Breast epithelium (tissue), 4 donors: Measurements from ENCODE around the gene CLDN4. TPM values are rescaled to one million over a fixed set of nuclear protein-coding genes. Genes with fewer than 3 reads are reported as not detected.

ENCODE experiments used
- DNase-seq, 2 donors: peaks; one replicate each; pipeline ENCODE4 v3.0.0-alpha.2; 2019; ENCODE audit warnings: low spot score in 2 of 2
- H3K27ac ChIP-seq, 2 donors: fragments of 200-600 bp; sonication (generic) in 1 of 2; one replicate each; pipeline ENCODE4 v1.5.1; 2016 to 2019; ENCODE audit warnings: mild to moderate bottlenecking in 1 of 2
- H3K27me3 ChIP-seq, 2 donors: fragments of 200-600 bp; sonication (generic) in 1 of 2; one replicate each; pipeline versions ENCODE4 v1.5.1 to v1.6.0; 2017 to 2019; ENCODE audit warnings: control low read depth in 1 of 2, mild to moderate bottlenecking in 1 of 2
- H3K36me3 ChIP-seq: fragments of 200-600 bp; one replicate; pipeline ENCODE4 v1.5.1; 2019
- H3K4me1 ChIP-seq, 2 donors: fragments of 200-600 bp; sonication (generic); one replicate each; pipeline ENCODE4 v1.5.1; 2016 to 2019; ENCODE audit warnings: control low read depth in 1 of 2
- H3K4me3 ChIP-seq, 3 donors: fragments of 200-600 bp; sonication (generic); 1 replicate in 2 of 3; 2 replicates in 1 of 3; pipeline ENCODE4 v1.5.1; 2016 to 2019; ENCODE audit warnings: mild to moderate bottlenecking in 3 of 3, moderate library complexity in 2 of 3
- H3K9me3 ChIP-seq, 2 donors: fragments of 200-600 bp; sonication (generic) in 1 of 2; one replicate each; pipeline ENCODE4 v1.5.1; 2016 to 2019; ENCODE audit warnings: control low read depth in 1 of 2
- POLR2A ChIP-seq: fragments of 450-650 bp; IDR thresholded peaks from one replicate; pipeline ENCODE4 v1.6.1; 2016; ENCODE audit warnings: antibody characterized with exemption, mild to moderate bottlenecking, moderate library complexity
- POLR2AphosphoS5 ChIP-seq, 3 donors: sonication (generic); formaldehyde crosslinking; IDR thresholded peaks; one replicate each; pipeline ENCODE4 v1.6.1; 2017; ENCODE audit warnings: antibody characterized with exemption in 3 of 3
- intact Hi-C: fragments of 100-400 bp; cut with DNase I; formaldehyde crosslinking; loops from one replicate; pipeline ENCODE4 v1.15.1; 2023; ENCODE audit warnings: low total_unique reads
- total RNA-seq, 3 donors: library from RNA; depleted of rRNA; stranded (reverse); fragments of >200 nt; gene quantifications; one replicate each; pipeline ENCODE4 v1.1.0, GENCODE V29; 2016
- TF ChIP-seq, protein P1 (sequence below), 3 donors: fragments of 450-650 bp; IDR thresholded peaks; one replicate each; pipeline ENCODE4 v1.5.1; 2016 to 2017; ENCODE audit warnings: antibody characterized with exemption in 3 of 3, mild to moderate bottlenecking in 3 of 3, moderate library complexity in 3 of 3

Gene CLDN4
- total RNA-seq, 3 donors from 2014 or later, result 3.8 to 379 (median 143) TPM

DNA sequence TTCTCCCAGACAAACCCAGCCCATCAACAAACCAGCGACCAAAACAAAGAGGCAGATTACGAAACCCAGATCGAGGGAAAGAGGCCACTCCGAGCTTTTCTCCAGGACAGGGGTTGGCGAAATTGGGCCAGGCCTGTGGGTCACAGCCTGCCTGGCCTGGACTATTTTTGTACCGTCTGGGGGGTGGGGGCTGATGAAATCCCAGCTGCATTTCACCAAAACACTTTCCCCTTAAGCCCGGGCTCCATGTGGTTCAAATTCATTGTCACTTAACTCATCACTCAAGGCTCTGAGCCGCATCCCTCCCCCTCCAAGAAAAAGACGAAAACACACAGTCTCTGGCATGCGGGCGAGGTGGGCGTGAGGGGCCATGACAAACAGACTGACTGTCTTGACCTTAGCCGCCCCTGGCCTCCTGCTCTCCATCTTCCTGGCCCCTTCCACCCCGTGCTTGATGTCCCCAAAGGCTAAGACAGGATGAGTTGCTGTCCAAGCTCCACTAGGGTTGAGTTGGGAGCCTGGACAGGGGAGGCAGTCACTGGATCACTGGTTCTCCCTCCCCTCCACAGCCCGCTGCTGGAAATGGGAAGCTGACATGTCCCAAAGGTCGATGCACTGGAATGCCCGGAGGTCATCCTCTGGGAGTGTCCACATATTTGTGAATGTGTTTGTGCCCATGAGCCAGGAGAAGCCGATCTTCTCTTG, 49.3 kb downstream of the CLDN4 start:
- Histone ChIP-seq H3K4me1 (peaks cover 15% of the 10 kb centered on the region in 2 donors), H3K27me3 (no peaks in the 10 kb centered on the region), H3K9me3 (no peaks in the 10 kb centered on the region), H3K27ac (peak overlapping the region; percentile 66 to 82), H3K36me3 (no peaks in the 10 kb centered on the region), H3K4me3 (peak overlapping the region in 1 of 3 donors; percentile 43)
- DNase-seq, result peak in 1 of 2 donors; percentile 50
- TF ChIP-seq, protein P1, sequence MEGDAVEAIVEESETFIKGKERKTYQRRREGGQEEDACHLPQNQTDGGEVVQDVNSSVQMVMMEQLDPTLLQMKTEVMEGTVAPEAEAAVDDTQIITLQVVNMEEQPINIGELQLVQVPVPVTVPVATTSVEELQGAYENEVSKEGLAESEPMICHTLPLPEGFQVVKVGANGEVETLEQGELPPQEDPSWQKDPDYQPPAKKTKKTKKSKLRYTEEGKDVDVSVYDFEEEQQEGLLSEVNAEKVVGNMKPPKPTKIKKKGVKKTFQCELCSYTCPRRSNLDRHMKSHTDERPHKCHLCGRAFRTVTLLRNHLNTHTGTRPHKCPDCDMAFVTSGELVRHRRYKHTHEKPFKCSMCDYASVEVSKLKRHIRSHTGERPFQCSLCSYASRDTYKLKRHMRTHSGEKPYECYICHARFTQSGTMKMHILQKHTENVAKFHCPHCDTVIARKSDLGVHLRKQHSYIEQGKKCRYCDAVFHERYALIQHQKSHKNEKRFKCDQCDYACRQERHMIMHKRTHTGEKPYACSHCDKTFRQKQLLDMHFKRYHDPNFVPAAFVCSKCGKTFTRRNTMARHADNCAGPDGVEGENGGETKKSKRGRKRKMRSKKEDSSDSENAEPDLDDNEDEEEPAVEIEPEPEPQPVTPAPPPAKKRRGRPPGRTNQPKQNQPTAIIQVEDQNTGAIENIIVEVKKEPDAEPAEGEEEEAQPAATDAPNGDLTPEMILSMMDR (IDR thresholded peaks at IDR 0.05), result no peak
- TF ChIP-seq POLR2AphosphoS5 (IDR thresholded peaks at IDR 0.05), result peak in 2 of 3 donors; percentile 48 to 69
- intact Hi-C loops, result no loop called here

DNA sequence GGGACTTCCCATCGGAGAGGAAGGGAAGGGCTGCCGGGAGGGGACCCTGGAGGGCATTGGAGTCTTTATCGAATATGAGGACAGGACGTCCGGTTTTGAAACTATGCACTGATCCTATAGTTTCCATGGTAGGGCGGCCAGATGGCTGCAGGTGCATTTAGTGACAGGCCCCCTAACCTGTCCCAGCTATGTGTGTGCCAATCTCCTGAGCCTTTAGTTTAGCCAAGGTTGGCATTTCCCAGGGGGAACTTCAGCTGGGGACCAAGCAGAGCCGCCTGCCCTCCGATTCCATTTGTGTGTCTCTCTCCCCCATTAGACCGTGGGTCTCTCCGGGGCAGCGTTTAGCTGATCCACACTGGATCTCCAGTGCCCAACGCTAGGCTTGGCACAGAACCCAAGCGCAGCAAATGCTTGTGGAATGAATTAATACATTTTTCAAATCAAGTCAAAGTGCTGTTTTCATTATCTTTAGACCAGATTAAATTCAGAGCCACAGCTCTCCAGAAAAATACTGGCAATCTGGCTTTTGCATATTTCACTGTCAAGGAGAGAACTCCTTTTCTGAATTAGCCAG, 50.0 kb downstream of the CLDN4 start:
- TF ChIP-seq POLR2A, result no peak
- TF ChIP-seq, protein P1 (IDR thresholded peaks at IDR 0.05), result no peak
- TF ChIP-seq POLR2AphosphoS5 (IDR thresholded peaks at IDR 0.05), result no peak
- Histone ChIP-seq H3K4me1 (peaks cover 15% of the 10 kb centered on the region in 2 donors), H3K36me3 (no peaks in the 10 kb centered on the region), H3K9me3 (no peaks in the 10 kb centered on the region), H3K27ac (peak overlapping the region; percentile 45 to 82), H3K4me3 (peak overlapping the region in 1 of 3 donors; percentile 43), H3K27me3 (no peaks in the 10 kb centered on the region)
- intact Hi-C loops, result no loop called here
- DNase-seq, result no peak

DNA sequence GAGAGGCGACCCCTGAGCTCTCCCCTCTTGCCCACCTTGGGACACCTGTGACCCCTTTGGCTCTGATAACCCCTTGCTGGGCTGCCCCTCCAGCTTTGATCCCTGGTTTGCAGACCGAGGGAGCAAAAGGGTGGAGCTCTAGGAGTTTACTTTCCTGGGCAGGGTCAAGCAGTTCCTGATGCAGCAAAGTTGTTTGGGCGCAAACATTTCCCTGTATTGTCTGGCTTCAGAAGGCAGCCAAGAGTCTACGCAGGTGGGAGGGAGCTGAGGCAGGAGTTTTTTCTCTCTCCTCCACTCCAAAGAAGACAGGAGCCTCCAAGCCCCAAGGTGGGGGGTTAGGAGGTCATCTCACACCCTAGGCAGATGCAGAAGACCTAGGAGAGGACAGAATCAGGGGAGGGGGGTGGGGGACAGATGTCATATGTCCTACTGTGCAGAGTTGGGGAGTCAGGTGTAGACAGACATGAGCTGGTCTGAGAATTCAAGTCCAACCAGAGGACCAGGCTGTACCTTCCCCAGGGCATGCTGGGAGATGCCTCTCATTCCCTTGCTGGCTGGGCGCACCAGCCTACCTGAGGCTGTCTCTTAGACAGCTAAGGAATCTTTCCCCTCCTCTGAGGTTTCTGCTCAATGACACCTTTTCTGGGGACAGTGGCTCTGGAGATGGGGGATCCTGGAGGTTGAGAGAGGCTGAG, 50.7 kb downstream of the CLDN4 start:
- TF ChIP-seq POLR2AphosphoS5 (IDR thresholded peaks at IDR 0.05) (no peak), POLR2A (no peak)
- TF ChIP-seq, protein P1 (IDR thresholded peaks at IDR 0.05), result no peak
- H3K27ac ChIP-seq, result peak overlapping the region; percentile 45 to 82
- H3K9me3 ChIP-seq, result no peaks in the 10 kb centered on the region
- no peaks in the 10 kb centered on the region for H3K36me3 ChIP-seq
- intact Hi-C loops, result no loop called here
- no peak for DNase-seq
- H3K27me3 ChIP-seq, result no peaks in the 10 kb centered on the region
- H3K4me1 ChIP-seq, result peaks cover 15 to 19% of the 10 kb centered on the region in 2 donors
- H3K4me3 ChIP-seq, result no peak overlapping the region

DNA sequence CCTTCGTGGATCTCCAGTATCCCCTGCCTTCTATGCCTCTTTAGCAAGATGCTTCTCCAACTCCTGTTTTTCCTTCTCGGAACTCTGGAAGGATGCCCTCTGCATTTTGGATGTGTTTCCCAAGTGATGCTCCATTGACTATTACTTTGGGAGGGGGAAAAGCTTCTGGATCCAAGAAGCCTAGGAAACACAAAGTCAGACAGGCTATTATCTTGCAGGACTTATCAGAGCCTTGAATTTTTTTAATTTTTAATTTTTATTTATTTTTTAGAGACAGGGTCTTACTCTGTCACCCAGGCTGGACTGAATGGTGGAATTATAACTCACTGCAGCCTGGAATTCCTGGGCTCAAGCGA, 51.2 kb downstream of the CLDN4 start:
- Histone ChIP-seq H3K4me1 (peaks cover 19 to 23% of the 10 kb centered on the region in 2 donors), H3K27ac (peak overlapping the region; percentile 45 to 62), H3K27me3 (no peaks in the 10 kb centered on the region), H3K36me3 (no peaks in the 10 kb centered on the region), H3K4me3 (no peak overlapping the region), H3K9me3 (no peaks in the 10 kb centered on the region)
- TF ChIP-seq, protein P1 (IDR thresholded peaks at IDR 0.05), result no peak
- TF ChIP-seq POLR2A (no peak), POLR2AphosphoS5 (IDR thresholded peaks at IDR 0.05) (no peak)
- intact Hi-C loops, result no loop called here
- DNase-seq, result no peak

Other genes starting within 250 kb of the CLDN4 start
- gene MLXIPL, start 206.5 kb upstream of the CLDN4 start, total RNA-seq, result 100 to 1,000 TPM in 1 of 3 donors, 10 to 100 TPM in 2; 10.4 to 109 (median 21.3) TPM
- 1 to 10 TPM; 3.5 to 5.9 (median 3.8) TPM for gene VPS37D, start 163.2 kb upstream of the CLDN4 start, total RNA-seq
- gene DNAJC30, start 147.5 kb upstream of the CLDN4 start, total RNA-seq, result 1 to 10 TPM; 2.9 to 6.9 (median 4.6) TPM
- 10 to 100 TPM; 39.5 to 49.8 (median 41.0) TPM for gene BUD23, start 147.4 kb upstream of the CLDN4 start, total RNA-seq
- 1 to 10 TPM; 5.9 to 9.5 (median 8.5) TPM for gene STX1A, start 111.3 kb upstream of the CLDN4 start, total RNA-seq
- gene ABHD11, start 92.2 kb upstream of the CLDN4 start, total RNA-seq, result 10 to 100 TPM; 10.9 to 57.8 (median 36.4) TPM
- 100 to 1,000 TPM in 1 of 3 donors, 10 to 100 TPM in 1, not detected in 1; 81.6 to 137 TPM for gene CLDN3, start 60.7 kb upstream of the CLDN4 start, total RNA-seq
- gene METTL27, start 11.5 kb downstream of the CLDN4 start, total RNA-seq, result 10 to 100 TPM in 1 of 3 donors, 1 to 10 TPM in 2; 1.6 to 10.6 (median 7.0) TPM
- gene TMEM270, start 30.2 kb downstream of the CLDN4 start, total RNA-seq, result not detected
- gene ELN, start 197.2 kb downstream of the CLDN4 start, total RNA-seq, result 100 to 1,000 TPM in 1 of 3 donors, 10 to 100 TPM in 2; 25.9 to 134 (median 31.8) TPM